Fibroblast of lung (primary cell): Measurements from ENCODE around the gene MYL4. TPM values are rescaled to one million over a fixed set of nuclear protein-coding genes. Genes with fewer than 3 reads are reported as not detected.

Experiments used
- DNase-seq, 2 donors: peaks; one replicate each; pipeline versions ENCODE4 v3.0.0 to v3.0.0-alpha.2; 2010; ENCODE audit warnings: low read depth in 2 of 2
- H2AFZ ChIP-seq: 2 replicates; pipeline ENCODE4 v1.5.1; 2012; ENCODE audit warnings: low read length, control low read depth, inconsistent platforms
- H3K27ac ChIP-seq: 2 replicates; pipeline ENCODE4 v1.5.1; 2011; ENCODE audit warnings: low read length, control low read depth; ENCODE audit not compliant: insufficient read depth
- H3K27me3 ChIP-seq: 2 replicates; pipeline ENCODE4 v1.5.1; 2011; ENCODE audit warnings: mild to moderate bottlenecking, low read length; ENCODE audit not compliant: control insufficient read depth, insufficient read depth
- H3K36me3 ChIP-seq: 2 replicates; pipeline ENCODE4 v1.5.1; 2011; ENCODE audit warnings: low read length; ENCODE audit not compliant: control insufficient read depth, insufficient read depth
- H3K4me1 ChIP-seq: 2 replicates; pipeline ENCODE4 v1.5.1; 2011; ENCODE audit warnings: low read length; ENCODE audit not compliant: control insufficient read depth, insufficient read depth; ENCODE audit errors: extremely low read depth
- H3K4me2 ChIP-seq: 2 replicates; pipeline ENCODE4 v1.5.1; 2011; ENCODE audit warnings: low read length, control low read depth; ENCODE audit not compliant: insufficient read depth; ENCODE audit errors: extremely low read depth
- H3K4me3 ChIP-seq, 4 experiments: fragments of 200-600 bp in 1 of 4; sonication (generic) in 1 of 4; replicated peaks in 1 of 4; 2 replicates each; pipeline ENCODE4 v1.5.1; 2011 to 2016; ENCODE audit warnings: low read length in 4 of 4, low read depth in 3 of 4, mild to moderate bottlenecking in 3 of 4, control low read depth in 2 of 4, inconsistent platforms in 1 of 4, mixed read lengths in 1 of 4; ENCODE audit not compliant: insufficient read depth in 1 of 4; ENCODE audit errors: control extremely low read depth in 1 of 4
- H3K79me2 ChIP-seq: 2 replicates; pipeline ENCODE4 v1.5.1; 2012; ENCODE audit warnings: mild to moderate bottlenecking, low read length, inconsistent platforms; ENCODE audit not compliant: control insufficient read depth, insufficient read depth
- H3K9ac ChIP-seq: 2 replicates; pipeline ENCODE4 v1.5.1; 2011; ENCODE audit warnings: mild to moderate bottlenecking, low read length, control low read depth; ENCODE audit not compliant: insufficient read depth
- H3K9me3 ChIP-seq: 2 replicates; pipeline ENCODE4 v1.5.1; 2012; ENCODE audit warnings: low read depth, low read length; ENCODE audit not compliant: control insufficient read depth, insufficient read depth
- H4K20me1 ChIP-seq: 2 replicates; pipeline ENCODE4 v1.5.1; 2011; ENCODE audit warnings: low read length; ENCODE audit not compliant: control insufficient read depth, insufficient read depth; ENCODE audit errors: extremely low read depth
- CTCF ChIP-seq, 2 donors: IDR thresholded peaks in 1 of 2; conservative IDR thresholded peaks in 1 of 2; 1 replicate in 1 of 2; 2 replicates in 1 of 2; pipeline ENCODE4 v1.5.1; 2011 to 2012; ENCODE audit warnings: low read length in 2 of 2, control low read depth in 1 of 2, inconsistent platforms in 1 of 2, low read depth in 1 of 2, mild to moderate bottlenecking in 1 of 2
- EZH2 ChIP-seq: IDR thresholded peaks from 2 replicates; pipeline ENCODE4 v1.5.1; 2012; ENCODE audit warnings: low read length, control low read depth, mild to moderate bottlenecking; ENCODE audit errors: missing control alignments
- polyA plus RNA-seq, 2 donors: library from polyadenylated mRNA; depleted of rRNA in 1 of 2; stranded (reverse) in 1 of 2; unstranded in 1 of 2; fragments of >200 nt; gene quantifications; 2 replicates each; pipeline ENCODE4 v1.2.1, GENCODE V29; 2011 to 2012; ENCODE audit warnings: missing spikeins in 1 of 2
- total RNA-seq: library from RNA; depleted of rRNA; stranded (reverse); fragments of >200 nt; gene quantifications from 2 replicates; pipeline ENCODE4 v1.2.1, GENCODE V29; 2014

The MYL4 gene
- total and polyA plus RNA-seq, 2 donors (not counting 1 experiment from before 2014, with no cell fraction given): 1.3 TPM; not detected in 1

DNA sequence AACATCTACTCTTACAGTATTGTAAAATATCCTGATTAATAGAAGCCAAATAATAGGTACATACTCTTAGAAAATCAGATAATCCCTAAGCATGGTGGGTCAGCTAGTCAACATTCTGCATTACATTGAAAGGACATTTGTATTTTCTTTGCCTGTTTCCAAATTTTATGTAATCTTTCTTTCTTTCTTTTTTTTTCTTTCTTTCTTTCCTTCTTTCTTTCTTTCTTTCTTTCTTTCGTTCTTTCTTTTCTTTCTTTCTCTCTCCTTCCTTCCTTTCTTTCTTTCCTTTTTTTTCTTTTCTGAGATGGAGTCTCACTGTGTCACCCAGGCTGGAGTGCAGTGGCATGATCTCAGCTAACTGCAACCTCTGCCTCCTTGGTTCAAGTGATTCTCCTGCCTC, 63.3 kb downstream of the MYL4 start:
- Histone ChIP-seq H3K36me3 (no peaks in the 10 kb centered on the region), H3K9ac (no peak overlapping the region), H2AFZ (no peak overlapping the region), H3K4me1 (peaks cover 26% of the 10 kb centered on the region), H3K27ac (no peak overlapping the region), H3K27me3 (no peaks in the 10 kb centered on the region), H3K4me2 (no peak overlapping the region), H3K4me3 (no peak overlapping the region), H3K79me2 (no peaks in the 10 kb centered on the region), H4K20me1 (no peaks in the 10 kb centered on the region), H3K9me3 (no peaks in the 10 kb centered on the region)
- no peak for DNase-seq
- TF ChIP-seq EZH2: no peak
- TF ChIP-seq CTCF (conservative IDR thresholded peaks at IDR 0.05 in 1 of 2, IDR thresholded peaks at IDR 0.05 in 1 of 2; ENCODE audit: low read depth in 1 of 2, low read length in 2 of 2): no peak

DNA sequence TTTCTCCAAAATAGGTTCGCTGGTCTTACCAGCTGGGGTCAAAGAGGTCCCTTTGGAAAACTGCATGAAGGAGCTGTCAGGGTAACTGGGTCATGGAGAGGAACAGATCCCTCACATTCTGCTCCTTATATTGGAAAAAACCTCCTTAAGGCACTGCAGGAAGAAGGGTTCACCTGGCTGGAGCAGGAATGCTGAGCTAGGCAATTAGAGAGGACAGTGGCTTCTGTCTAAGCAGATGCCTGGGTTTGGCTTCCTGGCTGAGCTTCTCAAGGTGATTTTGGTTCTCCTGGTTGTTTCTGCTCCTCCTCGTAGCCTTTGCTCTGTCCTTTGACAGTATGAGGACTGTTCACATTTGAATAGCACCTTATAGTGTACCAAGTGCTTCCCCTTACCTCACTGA, 64.1 kb downstream of the MYL4 start:
- H4K20me1 ChIP-seq: no peaks in the 10 kb centered on the region
- no peak overlapping the region for H2AFZ ChIP-seq
- no peak overlapping the region for H3K9ac ChIP-seq
- no peaks in the 10 kb centered on the region for H3K36me3 ChIP-seq
- no peak for DNase-seq
- H3K79me2 ChIP-seq: no peaks in the 10 kb centered on the region
- no peaks in the 10 kb centered on the region for H3K9me3 ChIP-seq
- H3K4me2 ChIP-seq: no peak overlapping the region
- no peak overlapping the region for H3K27ac ChIP-seq
- H3K27me3 ChIP-seq: no peaks in the 10 kb centered on the region
- H3K4me1 ChIP-seq: peaks cover 30% of the 10 kb centered on the region
- TF ChIP-seq CTCF (conservative IDR thresholded peaks at IDR 0.05 in 1 of 2, IDR thresholded peaks at IDR 0.05 in 1 of 2; ENCODE audit: low read depth in 1 of 2, low read length in 2 of 2) (no peak), EZH2 (no peak)
- H3K4me3 ChIP-seq: no peak overlapping the region

Other genes with a start within 250 kb of the MYL4 start
- not detected in 2 replicates for gene RPRML, start 230.1 kb upstream of the MYL4 start, total RNA-seq
- gene RPRML, start 230.1 kb upstream of the MYL4 start, polyA plus RNA-seq: not detected in 2 replicates
- 81.9 and 106 TPM in 2 replicates for gene CDC27, start 20.1 kb upstream of the MYL4 start, total RNA-seq
- gene CDC27, start 20.1 kb upstream of the MYL4 start, polyA plus RNA-seq: 137 TPM in 2 replicates
- gene ITGB3, start 44.5 kb downstream of the MYL4 start, total RNA-seq: 13.1 and 22.0 TPM in 2 replicates
- gene ITGB3, start 44.5 kb downstream of the MYL4 start, polyA plus RNA-seq: 10.4 and 23.3 TPM in 2 replicates
- gene EFCAB13, start 114.6 kb downstream of the MYL4 start, total RNA-seq: 9.2 and 10.0 TPM in 2 replicates
- gene EFCAB13, start 114.6 kb downstream of the MYL4 start, polyA plus RNA-seq: 1.0 and 1.3 TPM in 2 replicates